Hematopoietic multipotent progenitor cell treated with erythropoietin and hydrocortisone succinate and interleukin-3 and kit ligand, for 4 days (in vitro differentiated cells): ENCODE results near the gene OTUD3.

Experiments used
- DNase-seq: peaks from one replicate; pipeline ENCODE4 v3.0.0-alpha.2; 2015

The OTUD3 gene

GRCh38 chr1:19955534-19956170 is 73.5 kb downstream of the OTUD3 start:
- DNase-seq = no peak

GRCh38 chr1:19957779-19958178 is 75.6 kb downstream of the OTUD3 start:
- no peak for DNase-seq

- no peak for DNase-seq
Observed at GRCh38 chr1:19960591-19960990, 78.4 kb downstream of the OTUD3 start.
